Upper lobe of left lung (tissue), 4 donors: Measurements from ENCODE around the gene SCRN3.

Source experiments
- CTCF ChIP-seq, 6 experiments: fragments of 450-650 bp in 4 of 6; fragments of 200-600 bp in 2 of 6; sonication (generic) in 2 of 6; IDR thresholded peaks; one replicate each; pipeline ENCODE4 v1.5.1; 2016 to 2019; ENCODE audit warnings: antibody characterized with exemption in 6 of 6
- POLR2A ChIP-seq, 4 donors: fragments of 450-650 bp; IDR thresholded peaks; one replicate each; pipeline ENCODE4 v1.5.1; 2016 to 2017; ENCODE audit warnings: antibody characterized with exemption in 4 of 4, mild to moderate bottlenecking in 2 of 4

DNA sequence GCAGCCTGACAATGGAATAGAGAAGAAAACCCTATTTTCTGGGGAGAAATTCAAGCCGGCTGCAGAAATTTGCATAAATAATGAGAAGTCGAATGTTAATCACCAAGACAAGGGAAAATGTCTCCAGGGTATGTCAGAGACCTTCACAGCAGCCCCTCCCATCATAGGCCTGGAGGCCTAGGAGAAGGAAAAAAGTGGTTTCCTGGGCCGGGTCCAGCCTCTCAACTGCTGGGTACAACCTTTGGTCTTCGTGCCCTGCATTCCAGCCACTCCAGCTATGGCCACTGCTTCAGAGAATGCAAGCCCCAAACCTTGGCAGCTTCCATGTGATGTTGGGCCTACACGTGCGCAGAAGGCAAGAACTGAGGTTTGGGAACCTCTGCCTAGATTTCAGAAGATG lies 6.0 kb upstream of the SCRN3 start:
- TF ChIP-seq CTCF (IDR thresholded peaks at IDR 0.05) (no peak), POLR2A (IDR thresholded peaks at IDR 0.05) (no peak)
